Keratinocyte (primary cell): ENCODE measurements around the gene PEPD.

Experiments
- CTCF ChIP-seq, 3 experiments: IDR thresholded peaks in 1 of 3; conservative IDR thresholded peaks in 1 of 3; optimal IDR thresholded peaks in 1 of 3; 2 replicates in 2 of 3; 3 replicates in 1 of 3; pipeline versions ENCODE3 to v1.5.1; 2011; ENCODE audit warnings: low read length in 3 of 3, mild to moderate bottlenecking in 3 of 3, moderate library complexity in 2 of 3, control low read depth in 1 of 3, inconsistent platforms in 1 of 3; ENCODE audit not compliant: insufficient read depth in 2 of 3; ENCODE audit errors: extremely low read depth in 1 of 3
- EZH2 ChIP-seq: IDR thresholded peaks from one replicate; pipeline ENCODE4 v1.6.1; 2012; ENCODE audit warnings: inconsistent platforms, mild to moderate bottlenecking, low read length, moderate library complexity

DNA sequence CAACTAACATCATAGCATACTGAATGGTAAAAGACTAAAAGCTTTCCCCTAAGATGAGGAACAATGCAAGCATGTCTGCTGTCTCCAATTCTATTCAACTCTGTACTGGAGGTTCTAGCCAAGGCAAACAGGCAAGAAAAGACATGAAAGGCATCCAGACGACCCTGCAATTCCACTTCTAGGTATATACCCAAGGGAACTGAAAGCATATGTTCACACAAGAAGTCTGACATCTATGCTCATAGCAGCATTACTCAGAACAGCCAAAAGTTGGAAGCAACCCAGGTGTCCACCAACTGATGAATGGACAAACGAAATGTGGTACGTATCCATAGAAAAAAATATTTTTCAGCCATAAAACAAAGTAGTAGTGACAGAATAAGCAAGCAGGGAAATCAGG lies 39.1 kb downstream of the PEPD start:
- no peak for TF ChIP-seq CTCF (optimal IDR thresholded peaks at IDR 0.05 in 1 of 3, IDR thresholded peaks at IDR 0.05 in 1 of 3, conservative IDR thresholded peaks at IDR 0.05 in 1 of 3; ENCODE audit: extremely low read depth in 1 of 3, insufficient read depth in 2 of 3, low read length in 3 of 3)
- TF ChIP-seq EZH2: no peak
